Measurements from ENCODE around the gene SFSWAP. TPM values are rescaled to one million over a fixed set of nuclear protein-coding genes. Genes with fewer than 3 reads are reported as not detected.
"Not testable (repeated sequence)": the region's sequence is repeated elsewhere in the genome, so short reads cannot be mapped to it uniquely, and the experiment has no call there.

The SFSWAP gene
- total RNA-seq, 2 donors from 2014 or later = 44.7 to 55.8 TPM

DNA sequence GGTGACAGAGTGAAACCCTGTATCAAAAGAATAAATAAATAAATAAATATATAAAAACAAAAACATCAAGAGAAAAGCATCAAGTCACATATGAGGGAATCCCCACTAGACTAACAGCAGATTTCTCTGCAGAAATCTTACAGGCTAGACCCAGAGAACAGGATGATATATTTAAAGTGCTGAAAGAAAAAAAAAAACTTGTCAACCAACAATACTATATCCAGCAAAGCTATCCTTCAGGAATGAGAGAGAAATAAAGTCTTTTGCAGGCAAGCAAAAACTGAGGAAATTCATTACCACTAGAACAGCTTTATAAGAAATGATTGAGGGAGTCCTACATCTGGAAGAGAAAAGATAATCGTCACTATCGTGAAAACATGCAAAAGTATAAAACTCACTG is 6.4 kb upstream of the SFSWAP start:
- Mint-ChIP-seq H3K4me1 (peaks cover 3% of the 10 kb centered on the region), H3K36me3 (ENCODE audit: low read depth) (no peaks in the 10 kb centered on the region), H3K4me3 (no peak overlapping the region), H3K27me3 (no peaks in the 10 kb centered on the region), H3K9me3 (peaks cover 12% of the 10 kb centered on the region), H3K27ac (no peak overlapping the region)
- no peak for ATAC-seq (replicated peaks)

DNA sequence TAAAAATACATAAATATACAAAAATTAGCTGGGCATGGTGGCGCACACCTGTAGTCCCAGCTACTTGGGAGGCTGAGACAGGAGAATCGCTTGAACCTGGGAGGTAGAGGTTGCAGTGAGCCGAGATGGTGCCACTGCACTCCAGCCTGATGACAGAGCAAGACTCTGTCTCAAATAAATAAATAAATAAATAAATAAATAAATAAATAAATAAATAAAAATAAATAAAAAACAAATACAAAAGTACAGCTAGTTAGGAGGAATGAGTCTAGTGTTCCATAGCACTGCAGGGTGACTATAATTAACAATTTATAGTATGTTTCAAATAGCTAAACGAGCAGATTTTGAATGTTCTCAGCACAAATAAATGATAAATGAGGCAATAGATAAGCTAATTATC is 4.2 kb upstream of the SFSWAP start:
- H3K27ac Mint-ChIP-seq; H3K36me3 Mint-ChIP-seq (ENCODE audit: low read depth); H3K4me3 Mint-ChIP-seq; ATAC-seq (replicated peaks); H3K27me3 Mint-ChIP-seq; H3K4me1 Mint-ChIP-seq: not testable (repeated sequence)
- H3K9me3 Mint-ChIP-seq = peaks cover 15% of the 10 kb centered on the region

DNA sequence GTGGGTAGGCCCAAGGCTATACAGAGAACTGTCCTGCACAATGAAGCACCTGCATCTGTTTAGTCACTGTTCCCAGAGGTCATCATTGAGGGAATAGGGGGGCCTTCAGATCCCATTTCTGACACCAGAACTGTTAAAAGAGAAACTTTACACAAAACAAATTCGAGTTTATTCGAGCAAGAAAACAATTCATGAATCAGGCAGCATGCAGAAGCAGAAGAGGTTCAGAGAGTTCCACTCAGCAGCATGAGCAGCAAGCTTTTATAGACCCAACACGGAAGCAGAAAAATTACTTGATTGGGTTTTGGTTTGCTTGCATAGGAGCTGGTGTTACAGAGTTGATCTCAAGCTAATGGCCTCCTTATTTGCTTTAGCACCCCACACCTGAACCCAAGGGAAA is 1.7 kb upstream of the SFSWAP start:
- H3K27ac Mint-ChIP-seq = peak overlapping the region; percentile 99
- peak overlapping the region; percentile 90 for H3K4me3 Mint-ChIP-seq
- H3K9me3 Mint-ChIP-seq = peaks cover 11% of the 10 kb centered on the region
- H3K27me3 Mint-ChIP-seq = no peaks in the 10 kb centered on the region
- peaks cover 12% of the 10 kb centered on the region for H3K4me1 Mint-ChIP-seq
- peaks cover 25% of the 10 kb centered on the region for H3K36me3 Mint-ChIP-seq (ENCODE audit: low read depth)
- no peak for ATAC-seq (replicated peaks)

DNA sequence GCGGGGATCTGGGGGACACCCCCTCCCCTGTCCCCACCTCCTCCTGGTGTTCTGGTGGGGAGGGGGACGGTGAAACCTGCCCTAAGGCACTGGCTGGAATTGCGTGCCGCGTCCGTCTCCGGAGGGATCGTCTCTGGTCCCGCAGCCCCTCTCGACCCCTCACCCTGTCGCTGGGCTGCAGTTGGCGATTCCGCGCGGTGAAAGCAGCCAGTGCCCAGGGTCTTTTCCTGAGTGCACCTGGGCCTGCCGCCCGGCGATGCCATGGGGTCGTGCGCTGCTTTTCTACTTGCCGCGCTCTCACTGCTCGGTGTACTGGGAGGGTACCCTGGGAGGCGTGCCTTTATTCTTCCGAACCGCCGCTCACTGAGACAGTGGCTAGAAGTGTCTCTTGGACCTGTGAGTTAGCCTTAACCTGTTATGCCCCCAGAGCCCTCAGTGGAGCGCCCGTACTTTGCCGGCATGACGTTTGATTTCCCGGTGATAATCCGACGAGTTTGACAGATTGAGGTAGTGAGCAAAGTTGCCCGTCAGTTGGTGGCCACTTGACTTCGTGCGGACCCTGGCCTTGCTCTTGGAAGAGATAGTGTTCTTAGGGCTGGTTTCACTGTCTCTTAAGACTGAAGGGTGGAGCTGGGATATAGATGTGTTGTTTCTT is 788 bp downstream of the SFSWAP start:
- peaks cover 50% of the 10 kb centered on the region for H3K36me3 Mint-ChIP-seq (ENCODE audit: low read depth)
- H3K27me3 Mint-ChIP-seq = no peaks in the 10 kb centered on the region
- peak overlapping the region; percentile 99 for H3K27ac Mint-ChIP-seq
- peak overlapping the region; percentile 90 for H3K4me3 Mint-ChIP-seq
- no peak for ATAC-seq (replicated peaks)
- H3K4me1 Mint-ChIP-seq = peaks cover 12% of the 10 kb centered on the region
- peaks cover 4% of the 10 kb centered on the region for H3K9me3 Mint-ChIP-seq

DNA sequence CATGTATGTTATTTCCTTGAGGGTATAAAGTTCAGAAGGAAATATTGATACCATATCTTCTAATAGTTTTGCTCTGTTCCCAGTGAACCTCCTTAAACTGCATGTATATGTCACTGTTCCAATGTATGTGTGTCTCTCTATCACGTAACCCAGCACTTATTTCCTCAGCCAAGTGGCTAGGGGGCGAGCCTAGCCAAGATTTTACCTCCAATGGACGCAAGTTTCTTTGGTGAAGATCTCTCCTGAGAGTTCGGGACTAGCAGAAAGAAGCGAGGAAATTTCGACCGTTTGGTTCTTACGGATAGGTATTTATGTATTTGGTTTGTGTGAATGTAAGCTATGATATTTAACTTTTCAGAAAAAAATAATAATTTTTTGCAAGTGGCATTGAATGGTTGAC is 2.5 kb downstream of the SFSWAP start:
- no peaks in the 10 kb centered on the region for H3K27me3 Mint-ChIP-seq
- peaks cover 12% of the 10 kb centered on the region for H3K4me1 Mint-ChIP-seq
- H3K27ac Mint-ChIP-seq = peak overlapping the region; percentile 22
- ATAC-seq (replicated peaks) = no peak
- peak overlapping the region; percentile 90 for H3K4me3 Mint-ChIP-seq
- peaks cover 66% of the 10 kb centered on the region for H3K36me3 Mint-ChIP-seq (ENCODE audit: low read depth)
- peaks cover 4% of the 10 kb centered on the region for H3K9me3 Mint-ChIP-seq

DNA sequence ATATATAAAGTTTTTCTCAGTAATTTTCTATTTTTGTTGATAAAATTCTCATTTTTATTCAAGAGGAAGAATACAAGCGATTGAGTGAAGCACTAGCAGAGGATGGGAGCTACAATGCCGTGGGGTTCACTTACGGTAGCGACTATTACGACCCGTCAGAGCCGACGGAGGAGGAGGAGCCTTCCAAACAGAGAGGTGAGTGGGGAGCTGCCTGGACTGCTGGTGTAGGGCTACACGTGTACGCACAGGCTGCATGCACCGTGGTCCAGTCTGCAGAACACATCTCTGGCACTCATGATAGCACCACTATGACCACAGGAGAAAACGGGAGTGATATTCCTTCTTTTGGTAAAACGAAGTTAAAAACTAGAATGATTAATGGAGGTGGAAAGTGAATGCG is 3.9 kb downstream of the SFSWAP start:
- H3K9me3 Mint-ChIP-seq = peaks cover under 1% of the 10 kb centered on the region
- no peak overlapping the region for H3K27ac Mint-ChIP-seq
- H3K4me1 Mint-ChIP-seq = peaks cover 7% of the 10 kb centered on the region
- ATAC-seq (replicated peaks) = no peak
- H3K4me3 Mint-ChIP-seq = no peak overlapping the region
- H3K36me3 Mint-ChIP-seq (ENCODE audit: low read depth) = peaks cover 80% of the 10 kb centered on the region
- H3K27me3 Mint-ChIP-seq = no peaks in the 10 kb centered on the region

DNA sequence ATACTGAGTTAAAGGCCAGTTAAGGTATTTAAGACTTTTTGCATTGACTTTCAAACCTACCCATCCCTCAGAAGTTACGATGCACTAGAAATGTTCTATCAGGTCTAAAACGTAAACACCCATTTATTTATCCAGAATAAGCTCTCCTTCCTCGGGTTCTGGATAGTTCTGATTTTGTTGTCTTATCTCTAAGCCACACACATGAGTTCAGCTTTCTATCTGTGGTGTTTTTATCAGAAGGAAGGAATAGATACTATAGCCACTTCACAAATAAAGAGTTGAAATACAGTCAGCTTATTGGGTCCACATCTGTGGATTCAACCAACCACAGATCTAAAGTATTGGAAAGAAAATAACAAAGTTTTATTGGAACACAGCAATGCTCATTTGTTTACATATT is 5.4 kb downstream of the SFSWAP start:
- ATAC-seq (replicated peaks) = no peak
- H3K36me3 Mint-ChIP-seq (ENCODE audit: low read depth) = peaks cover 90% of the 10 kb centered on the region

DNA sequence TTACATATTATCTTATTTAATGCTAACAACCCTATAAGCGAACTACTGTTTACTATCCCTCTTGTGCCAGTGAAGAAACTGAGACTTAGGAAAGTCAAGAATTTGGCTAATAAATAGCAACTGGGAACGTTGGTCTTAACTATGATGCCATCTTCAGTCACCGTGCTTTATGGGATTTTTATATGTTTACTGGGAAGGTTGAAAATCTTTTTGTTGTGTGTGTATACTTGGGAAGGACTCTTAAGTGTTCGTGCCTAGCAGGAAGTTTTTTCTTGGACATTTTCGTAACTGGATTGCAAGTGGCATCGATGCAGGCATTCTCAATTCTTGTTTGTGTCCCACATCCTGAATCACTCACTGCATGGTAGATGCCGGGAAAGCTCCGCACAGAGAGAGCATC is 9.4 kb downstream of the SFSWAP start:
- Mint-ChIP-seq H3K27ac (no peak overlapping the region), H3K36me3 (ENCODE audit: low read depth) (peaks cover 99% of the 10 kb centered on the region)

More for the DNA sequence above, 5.4 kb downstream of the SFSWAP start:
- Mint-ChIP-seq H3K4me1 (peaks cover 9% of the 10 kb centered on the region), H3K27me3 (no peaks in the 10 kb centered on the region), H3K4me3 (no peak overlapping the region), H3K9me3 (no peaks in the 10 kb centered on the region), H3K27ac (no peak overlapping the region)

DNA sequence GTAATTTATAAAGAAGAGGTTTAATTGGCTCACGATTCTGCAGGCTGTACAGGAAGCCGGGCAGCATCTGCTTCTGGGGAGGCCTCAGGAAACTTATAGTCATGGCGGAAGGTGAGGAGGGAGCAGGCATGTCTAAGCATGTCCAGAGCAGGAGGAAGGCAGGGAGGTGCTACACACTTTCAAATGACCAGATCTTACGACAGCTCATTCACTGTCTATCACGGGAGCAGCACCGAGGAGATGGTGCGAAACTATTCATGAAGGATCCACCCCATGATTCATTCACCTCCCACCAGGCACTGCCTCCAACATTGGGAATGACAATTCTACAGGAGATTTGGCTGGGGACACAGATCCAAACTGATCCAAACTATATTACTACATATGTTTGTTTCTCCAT is 10.0 kb downstream of the SFSWAP start:
- Mint-ChIP-seq H3K9me3 (no peaks in the 10 kb centered on the region), H3K4me1 (peaks cover 5% of the 10 kb centered on the region), H3K36me3 (ENCODE audit: low read depth) (peaks cover 99% of the 10 kb centered on the region), H3K27ac (peak overlapping the region; percentile 91), H3K27me3 (no peaks in the 10 kb centered on the region), H3K4me3 (no peak overlapping the region)
- ATAC-seq (replicated peaks) = no peak

More for the DNA sequence above, 9.4 kb downstream of the SFSWAP start:
- Mint-ChIP-seq H3K9me3 (no peaks in the 10 kb centered on the region), H3K4me1 (peaks cover 5% of the 10 kb centered on the region), H3K4me3 (no peak overlapping the region), H3K27me3 (no peaks in the 10 kb centered on the region)
- no peak for ATAC-seq (replicated peaks)

DNA sequence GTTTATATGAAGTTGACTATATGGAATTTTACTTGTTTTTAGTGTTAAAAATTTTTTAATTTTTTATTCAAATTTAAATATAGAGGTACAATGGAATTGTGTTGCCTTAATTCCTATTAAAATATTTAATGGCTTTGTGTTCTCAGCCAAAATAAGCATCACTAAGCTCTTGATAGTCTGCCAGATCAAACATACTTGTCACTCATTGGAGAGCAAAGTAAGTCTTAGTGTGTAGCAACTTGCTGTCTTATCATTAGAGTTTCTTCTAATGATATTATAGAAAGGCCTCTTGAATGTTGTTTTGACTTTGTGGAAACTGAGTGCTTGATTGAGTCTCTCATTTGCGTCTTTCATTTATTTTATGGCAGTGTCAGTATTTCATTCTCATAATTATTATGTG is 10.7 kb downstream of the SFSWAP start:
- H3K27ac Mint-ChIP-seq = peak overlapping the region; percentile 9
- no peaks in the 10 kb centered on the region for H3K27me3 Mint-ChIP-seq
- no peaks in the 10 kb centered on the region for H3K9me3 Mint-ChIP-seq
- H3K36me3 Mint-ChIP-seq (ENCODE audit: low read depth) = peaks cover 99% of the 10 kb centered on the region
- no peak overlapping the region for H3K4me3 Mint-ChIP-seq
- H3K4me1 Mint-ChIP-seq = peaks cover 5% of the 10 kb centered on the region
- no peak for ATAC-seq (replicated peaks)

DNA sequence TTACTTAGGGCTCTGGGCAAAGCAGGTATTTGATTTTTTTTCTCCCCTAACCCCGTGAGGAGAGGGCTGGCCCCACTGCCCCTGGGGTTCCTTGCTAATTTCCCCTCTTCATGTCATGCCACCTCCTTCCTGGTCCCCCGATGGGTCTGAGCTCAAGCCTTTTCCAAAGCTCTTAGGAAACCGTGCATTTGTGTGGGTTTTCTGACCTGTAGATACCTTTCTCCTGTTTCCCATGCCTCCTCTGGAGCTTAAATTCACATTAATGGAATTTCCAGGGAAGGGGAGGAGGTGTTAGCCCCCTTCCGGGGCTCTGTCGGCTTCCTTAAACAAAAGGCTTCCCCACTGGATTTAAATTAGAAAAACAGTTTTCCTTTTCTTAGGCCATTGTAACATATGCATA is 12.6 kb downstream of the SFSWAP start:
- H3K4me1 Mint-ChIP-seq = peaks cover 5% of the 10 kb centered on the region
- ATAC-seq (replicated peaks) = no peak
- H3K4me3 Mint-ChIP-seq = no peak overlapping the region
- no peaks in the 10 kb centered on the region for H3K9me3 Mint-ChIP-seq
- peak overlapping the region; percentile 8 for H3K27ac Mint-ChIP-seq
- peaks cover 100% of the 10 kb centered on the region for H3K36me3 Mint-ChIP-seq (ENCODE audit: low read depth)
- H3K27me3 Mint-ChIP-seq = no peaks in the 10 kb centered on the region

DNA sequence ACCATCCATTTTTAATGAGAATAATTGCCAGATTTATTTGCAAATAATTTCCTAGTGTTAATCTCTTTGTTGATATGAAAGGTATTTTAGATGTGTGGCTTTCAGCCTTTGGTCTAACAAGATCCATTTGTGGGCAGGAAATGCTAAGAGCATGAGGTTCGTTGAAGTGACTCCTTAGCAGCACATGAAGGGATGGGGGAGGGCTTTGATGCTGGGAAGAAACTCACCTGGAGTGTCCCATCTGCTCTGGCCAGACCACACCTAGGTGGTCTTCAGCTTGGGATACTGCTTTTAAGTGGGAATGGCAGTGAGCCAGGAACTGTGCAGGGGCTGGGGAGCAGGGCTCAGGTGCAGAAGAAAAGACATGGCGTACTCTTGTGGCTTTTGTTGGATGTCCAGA is 13.6 kb downstream of the SFSWAP start:
- Mint-ChIP-seq H3K9me3 (no peaks in the 10 kb centered on the region), H3K4me1 (peaks cover 5% of the 10 kb centered on the region), H3K27ac (peak overlapping the region; percentile 61), H3K4me3 (no peak overlapping the region), H3K36me3 (ENCODE audit: low read depth) (peaks cover 100% of the 10 kb centered on the region), H3K27me3 (no peaks in the 10 kb centered on the region)
- ATAC-seq (replicated peaks) = no peak

DNA sequence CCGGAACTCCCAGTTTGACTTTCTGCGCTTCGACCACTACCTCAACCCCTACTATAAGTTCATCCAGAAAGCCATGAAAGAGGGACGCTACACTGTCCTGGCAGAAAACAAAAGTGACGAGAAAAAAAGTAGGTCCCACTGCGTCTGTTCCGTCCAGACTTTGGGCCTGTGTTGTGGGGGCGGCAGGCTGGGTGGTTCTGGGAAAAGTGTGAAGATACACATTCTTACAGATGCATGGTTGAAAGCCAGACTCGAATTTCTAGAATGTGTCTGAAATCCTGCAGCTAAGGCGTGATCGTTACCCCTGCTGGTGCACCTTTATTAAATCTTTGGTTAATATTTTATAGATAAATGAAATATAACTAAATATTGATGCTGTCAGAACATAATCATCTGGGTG is 14.6 kb downstream of the SFSWAP start:
- no peaks in the 10 kb centered on the region for H3K9me3 Mint-ChIP-seq
- H3K27me3 Mint-ChIP-seq = no peaks in the 10 kb centered on the region
- no peak overlapping the region for H3K4me3 Mint-ChIP-seq
- no peak overlapping the region for H3K27ac Mint-ChIP-seq
- H3K4me1 Mint-ChIP-seq = peaks cover 5% of the 10 kb centered on the region
- H3K36me3 Mint-ChIP-seq (ENCODE audit: low read depth) = peaks cover 100% of the 10 kb centered on the region
- no peak for ATAC-seq (replicated peaks)

DNA sequence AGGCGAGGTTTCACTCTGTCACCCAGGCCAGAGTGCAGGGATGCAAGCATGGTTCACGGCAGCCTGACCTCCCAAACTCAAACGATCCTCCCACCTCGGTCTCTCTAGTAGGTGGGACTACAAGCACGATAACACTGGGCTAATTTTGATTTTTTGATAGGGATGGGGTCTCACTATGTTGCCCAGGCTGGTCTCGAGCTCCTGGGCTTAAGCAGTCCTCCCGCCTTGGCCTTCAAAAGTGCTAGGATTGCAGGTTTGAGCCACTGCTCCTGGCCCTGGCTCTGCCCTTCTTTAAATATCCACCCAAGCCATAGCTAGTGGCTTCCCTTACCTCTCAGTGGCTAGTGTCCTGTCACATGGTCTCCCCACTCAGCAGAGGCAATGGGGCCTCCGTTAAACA is 17.8 kb downstream of the SFSWAP start:
- no peak for ATAC-seq (replicated peaks)
- Mint-ChIP-seq H3K27me3 (no peaks in the 10 kb centered on the region), H3K9me3 (no peaks in the 10 kb centered on the region), H3K4me3 (no peak overlapping the region), H3K4me1 (no peaks in the 10 kb centered on the region), H3K27ac (no peak overlapping the region), H3K36me3 (ENCODE audit: low read depth) (peaks cover 99% of the 10 kb centered on the region)

DNA sequence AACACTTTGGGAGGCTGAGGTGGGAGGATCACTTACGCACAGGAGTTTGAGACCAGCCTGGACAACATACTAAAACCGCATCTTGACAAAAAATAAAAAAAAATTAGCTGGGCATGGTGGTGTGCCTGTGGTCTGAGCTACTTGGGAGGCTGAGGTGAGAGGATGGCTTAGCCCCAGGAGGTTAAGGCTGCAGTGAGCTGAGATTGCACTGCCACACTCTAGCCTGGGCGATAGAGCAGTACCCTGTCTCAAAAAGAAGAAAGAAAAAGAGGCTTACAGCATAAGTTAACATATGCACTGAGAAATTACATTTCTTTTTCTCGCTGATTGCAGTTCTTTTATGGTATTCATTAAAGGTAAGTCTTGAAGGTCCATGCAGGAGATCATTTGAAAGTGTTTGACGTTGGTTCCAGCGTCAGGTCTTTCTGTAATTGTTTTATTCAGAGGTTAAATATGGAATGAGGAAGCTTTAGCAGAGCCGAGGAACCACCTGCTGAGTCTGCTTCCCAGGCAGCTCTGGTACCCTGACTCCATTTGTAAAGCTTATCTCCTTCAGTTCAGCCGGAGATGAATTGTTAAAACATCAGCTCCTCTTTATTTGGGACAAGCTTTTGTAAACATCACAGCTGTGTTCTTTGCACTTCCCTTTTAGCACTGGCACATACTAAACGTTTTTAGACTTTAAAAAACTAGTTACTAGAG is 18.5 kb downstream of the SFSWAP start:
- H3K36me3 Mint-ChIP-seq (ENCODE audit: low read depth) = peaks cover 99% of the 10 kb centered on the region
- no peak overlapping the region for H3K27ac Mint-ChIP-seq
- H3K4me3 Mint-ChIP-seq = no peak overlapping the region
- no peak for ATAC-seq (replicated peaks)
- no peaks in the 10 kb centered on the region for H3K4me1 Mint-ChIP-seq
- no peaks in the 10 kb centered on the region for H3K9me3 Mint-ChIP-seq
- no peaks in the 10 kb centered on the region for H3K27me3 Mint-ChIP-seq

Data from activated T-helper 17 cell treated with anti-CD3 and anti-CD28 coated beads, Interleukin-2, amount 50 U/mL, for 72 hours (primary cell).